ENCODE measurements around the gene MYL7.
"Not testable (repeated sequence)": the region's sequence is repeated elsewhere in the genome, so short reads cannot be mapped to it uniquely, and the experiment has no call there.

The MYL7 gene

GRCh38 chr7:44133295-44133694, 7.8 kb downstream of the MYL7 start:
- no peak for DNase-seq (ENCODE audit: low read depth in 4 of 4, low spot score in 1 of 4)

GRCh38 chr7:44132039-44132438, 9.1 kb downstream of the MYL7 start:
- DNase-seq (ENCODE audit: low read depth in 4 of 4, low spot score in 1 of 4) = no peak

GRCh38 chr7:44131173-44132029, 9.7 kb downstream of the MYL7 start:
- DNase-seq (ENCODE audit: low read depth in 4 of 4, low spot score in 1 of 4) = no peak

- DNase-seq (ENCODE audit: low read depth in 4 of 4, low spot score in 1 of 4) = no peak
These were observed 12.2 kb downstream of the MYL7 start for GRCh38 chr7:44128721-44129582.

- DNase-seq (ENCODE audit: low read depth in 4 of 4, low spot score in 1 of 4) = no peak
These were observed 14.0 kb downstream of the MYL7 start for GRCh38 chr7:44127161-44127560.

- DNase-seq (ENCODE audit: low read depth in 4 of 4, low spot score in 1 of 4) = not testable (repeated sequence)
These were observed 14.6 kb downstream of the MYL7 start for GRCh38 chr7:44126574-44126973.

- DNase-seq (ENCODE audit: low read depth in 4 of 4, low spot score in 1 of 4) = no peak
These were observed 16.3 kb downstream of the MYL7 start for GRCh38 chr7:44124822-44125202.

GRCh38 chr7:44123190-44124003, 17.7 kb downstream of the MYL7 start, which contains the start of gene POLD2:
TSS of gene POLD2 (minus strand) at chr7:44123548. CDS start at chr7:44122053, 1,495 bp downstream.
- DNase-seq (ENCODE audit: low read depth in 4 of 4, low spot score in 1 of 4) = peak; percentile 93 to 98 (median 97)

- DNase-seq (ENCODE audit: low read depth in 4 of 4, low spot score in 1 of 4) = no peak
These were observed 18.6 kb downstream of the MYL7 start for GRCh38 chr7:44122529-44122928.

- DNase-seq (ENCODE audit: low read depth in 4 of 4, low spot score in 1 of 4) = no peak
These were observed 19.2 kb downstream of the MYL7 start for GRCh38 chr7:44121761-44122420.

GRCh38 chr7:44120395-44120794, 20.7 kb downstream of the MYL7 start:
- no peak for DNase-seq (ENCODE audit: low read depth in 4 of 4, low spot score in 1 of 4)

GRCh38 chr7:44119829-44120380, 21.2 kb downstream of the MYL7 start:
- no peak for DNase-seq (ENCODE audit: low read depth in 4 of 4, low spot score in 1 of 4)

GRCh38 chr7:44117801-44118429, 23.2 kb downstream of the MYL7 start:
- DNase-seq (ENCODE audit: low read depth in 4 of 4, low spot score in 1 of 4) = no peak

- no peak for DNase-seq (ENCODE audit: low read depth in 4 of 4, low spot score in 1 of 4)
These were observed 24.1 kb downstream of the MYL7 start for GRCh38 chr7:44116789-44117666.

- no peak for DNase-seq (ENCODE audit: low read depth in 4 of 4, low spot score in 1 of 4)
These were observed 24.9 kb downstream of the MYL7 start for GRCh38 chr7:44116087-44116788.

GRCh38 chr7:44114586-44115310, 26.4 kb downstream of the MYL7 start:
- no peak for DNase-seq (ENCODE audit: low read depth in 4 of 4, low spot score in 1 of 4)

GRCh38 chr7:44113764-44114354, 27.3 kb downstream of the MYL7 start:
- DNase-seq (ENCODE audit: low read depth in 4 of 4, low spot score in 1 of 4) = no peak
